H1 (cell line): Measurements from ENCODE around the gene ELOVL3. TPM values are rescaled to one million over a fixed set of nuclear protein-coding genes. Genes with fewer than 3 reads are reported as not detected.

Experiments
- CTCF ChIA-PET: fragments of 300-600 bp; sonication (Branson Sonifier 250); formaldehyde crosslinking; loops from one replicate; lab custom pipeline; 2021; ENCODE audit not compliant: partially characterized antibody; lab: Charles Lee
- POLR2A ChIA-PET: fragments of 300-600 bp; sonication (Branson Sonifier 250); formaldehyde crosslinking; loops from one replicate; lab custom pipeline; 2021; ENCODE audit warnings: inconsistent platforms; ENCODE audit not compliant: partially characterized antibody; lab: Charles Lee
- DNase-seq, 2 experiments: peaks; one replicate each; pipeline versions ENCODE4 v3.0.0 to v3.0.0-alpha.2; 2010 to 2022; ENCODE audit warnings: low spot score in 2 of 2, low read depth in 1 of 2, mixed read lengths in 1 of 2
- FAIRE-seq: peaks from 2 replicates; lab custom pipeline; 2011; peaks lifted over from hg19 to GRCh38; lab: Jason Lieb, UNC
- H2AFZ ChIP-seq: 2 replicates; pipeline ENCODE4 v1.8.1; 2012; ENCODE audit warnings: low read length, inconsistent platforms
- H2AK5ac ChIP-seq: 2 replicates; pipeline ENCODE4 v1.6.1; 2013; ENCODE audit warnings: low read depth, low read length
- H2BK120ac ChIP-seq: replicated peaks from 2 replicates; pipeline ENCODE3; 2013; ENCODE audit warnings: low read depth, low read length, inconsistent platforms
- H2BK12ac ChIP-seq: 2 replicates; pipeline ENCODE4 v1.6.1; 2013; ENCODE audit warnings: low read depth, low read length
- H2BK15ac ChIP-seq: 2 replicates; pipeline ENCODE4 v1.6.1; 2013; ENCODE audit warnings: low read length
- H2BK20ac ChIP-seq: 2 replicates; pipeline ENCODE4 v1.6.1; 2013; ENCODE audit warnings: low read length
- H2BK5ac ChIP-seq: 2 replicates; pipeline ENCODE4 v1.6.1; 2013; ENCODE audit warnings: low read depth, low read length
- H3K14ac ChIP-seq: 2 replicates; pipeline ENCODE4 v1.6.1; 2013; ENCODE audit warnings: inconsistent platforms; ENCODE audit not compliant: insufficient read length
- H3K18ac ChIP-seq: 2 replicates; pipeline ENCODE4 v1.6.1; 2013; ENCODE audit warnings: low read length; ENCODE audit errors: extremely low read depth
- H3K23ac ChIP-seq: 2 replicates; pipeline ENCODE4 v1.6.1; 2013; ENCODE audit warnings: inconsistent platforms; ENCODE audit not compliant: insufficient read length
- H3K23me2 ChIP-seq: 2 replicates; pipeline ENCODE4 v1.6.1; 2013; ENCODE audit warnings: low read depth, low read length
- H3K27ac ChIP-seq: 2 replicates; pipeline ENCODE4 v1.6.1; 2011; ENCODE audit warnings: low read depth, low read length, inconsistent platforms
- H3K27me3 ChIP-seq, 4 experiments: replicated peaks in 1 of 4; 1 replicate in 1 of 4; 2 replicates in 3 of 4; pipeline versions ENCODE4 v1.6.1 to v1.8.1; 2011 to 2013; ENCODE audit warnings: low read length in 3 of 4, mild to moderate bottlenecking in 3 of 4, inconsistent platforms in 2 of 4, mixed read lengths in 2 of 4, moderate library complexity in 1 of 4; ENCODE audit not compliant: control insufficient read depth in 3 of 4, insufficient read depth in 3 of 4; ENCODE audit errors: extremely low read depth in 1 of 4
- H3K36me3 ChIP-seq, 4 experiments: 2 replicates each; pipeline versions ENCODE4 v1.6.1 to v1.8.1; 2011 to 2013; ENCODE audit warnings: mild to moderate bottlenecking in 4 of 4, low read length in 3 of 4, moderate library complexity in 2 of 4, control low read depth in 1 of 4, inconsistent platforms in 1 of 4; ENCODE audit not compliant: insufficient read depth in 4 of 4, control insufficient read depth in 2 of 4
- H3K4ac ChIP-seq: replicated peaks from 2 replicates; pipeline ENCODE3; 2013; ENCODE audit warnings: low read length, low read depth, mixed read lengths, inconsistent platforms; ENCODE audit not compliant: insufficient read length
- H3K4me1 ChIP-seq, 4 experiments: replicated peaks in 1 of 4; 1 replicate in 1 of 4; 2 replicates in 3 of 4; pipeline versions ENCODE4 v1.6.1 to v1.8.1; 2011 to 2013; ENCODE audit warnings: low read length in 3 of 4, inconsistent platforms in 2 of 4, mixed read lengths in 1 of 4; ENCODE audit not compliant: insufficient read depth in 4 of 4, control insufficient read depth in 3 of 4
- H3K4me2 ChIP-seq, 2 experiments: 2 replicates each; pipeline versions ENCODE4 v1.6.1 to v1.8.1; 2011 to 2013; ENCODE audit warnings: low read depth in 2 of 2, low read length in 2 of 2, control low read depth in 1 of 2, inconsistent platforms in 1 of 2, mild to moderate bottlenecking in 1 of 2; ENCODE audit not compliant: insufficient read depth in 1 of 2
- H3K4me3 ChIP-seq, 4 experiments: fragments of 200-600, 300-600 bp in 1 of 4; sonication (generic), shearing (Covaris generic), sonication (Bioruptor Twin) in 1 of 4; 2 replicates each; pipeline versions ENCODE4 v1.5.1 to v1.8.1; 2011 to 2016; ENCODE audit warnings: low read length in 4 of 4, low read depth in 3 of 4, control low read depth in 2 of 4, inconsistent platforms in 2 of 4, mild to moderate bottlenecking in 2 of 4, mixed read lengths in 1 of 4, moderate library complexity in 1 of 4; ENCODE audit not compliant: insufficient read depth in 2 of 4; ENCODE audit errors: extremely low read depth in 1 of 4
- H3K56ac ChIP-seq: replicated peaks from 2 replicates; pipeline ENCODE3; 2013; ENCODE audit warnings: low read depth, mild to moderate bottlenecking, mixed read lengths, low read length, inconsistent platforms; ENCODE audit not compliant: insufficient read length
- H3K79me1 ChIP-seq: 2 replicates; pipeline ENCODE4 v1.6.1; 2013; ENCODE audit warnings: low read depth, low read length, control low read depth
- H3K79me2 ChIP-seq, 2 experiments: 2 replicates each; pipeline versions ENCODE4 v1.6.1 to v1.8.1; 2012 to 2013; ENCODE audit warnings: low read length in 2 of 2, mild to moderate bottlenecking in 2 of 2, inconsistent platforms in 1 of 2; ENCODE audit not compliant: insufficient read depth in 2 of 2, control insufficient read depth in 1 of 2
- H3K9ac ChIP-seq, 4 experiments: replicated peaks in 1 of 4; 1 replicate in 1 of 4; 2 replicates in 3 of 4; pipeline versions ENCODE4 v1.6.1 to v1.8.1; 2011 to 2013; ENCODE audit warnings: low read depth in 3 of 4, low read length in 3 of 4, control low read depth in 2 of 4, mild to moderate bottlenecking in 2 of 4, moderate library complexity in 2 of 4, inconsistent platforms in 1 of 4; ENCODE audit errors: extremely low read depth in 1 of 4
- H3K9me3 ChIP-seq, 2 experiments: 2 replicates each; pipeline versions ENCODE4 v1.6.1 to v1.8.1; 2012 to 2013; ENCODE audit warnings: mild to moderate bottlenecking in 2 of 2, moderate library complexity in 2 of 2, control low read depth in 1 of 2, inconsistent platforms in 1 of 2, low read depth in 1 of 2, low read length in 1 of 2, mixed read lengths in 1 of 2; ENCODE audit not compliant: insufficient read depth in 2 of 2
- H4K20me1 ChIP-seq, 2 experiments: replicated peaks in 1 of 2; 2 replicates each; pipeline versions ENCODE3 to v1.8.1; 2011 to 2013; ENCODE audit warnings: inconsistent platforms in 2 of 2, low read length in 2 of 2, mild to moderate bottlenecking in 1 of 2; ENCODE audit not compliant: insufficient read depth in 2 of 2, control insufficient read depth in 1 of 2
- H4K5ac ChIP-seq: 2 replicates; pipeline ENCODE4 v1.6.1; 2013; ENCODE audit warnings: low read length, low read depth, mixed read lengths, inconsistent platforms; ENCODE audit not compliant: insufficient read length
- H4K8ac ChIP-seq: 2 replicates; pipeline ENCODE4 v1.8.0; 2013; ENCODE audit warnings: mild to moderate bottlenecking, moderate library complexity, low read length, inconsistent platforms; ENCODE audit not compliant: insufficient read depth; ENCODE audit errors: extremely low read depth
- H4K91ac ChIP-seq: replicated peaks from 2 replicates; pipeline ENCODE3; 2013; ENCODE audit warnings: low read length, mixed read lengths, inconsistent platforms; ENCODE audit not compliant: insufficient read length
- CHD2 ChIP-seq: IDR thresholded peaks from 2 replicates; pipeline ENCODE4 v1.6.1; 2012; ENCODE audit warnings: low read length, improper control_type of control experiment
- E2F6 ChIP-seq: IDR thresholded peaks from 2 replicates; pipeline ENCODE4 v1.6.1; 2012; ENCODE audit warnings: inconsistent platforms
- SIN3A ChIP-seq, 2 experiments: IDR thresholded peaks in 1 of 2; conservative IDR thresholded peaks in 1 of 2; 2 replicates each; pipeline ENCODE4 v1.6.1; 2011 to 2012; ENCODE audit warnings: low read length in 2 of 2, improper control_type of control experiment in 1 of 2, low read depth in 1 of 2, mild to moderate bottlenecking in 1 of 2
- SP1 ChIP-seq: IDR thresholded peaks from 2 replicates; pipeline ENCODE4 v1.6.1; 2011; ENCODE audit warnings: low read depth, low read length
- TBP ChIP-seq: IDR thresholded peaks from 2 replicates; pipeline ENCODE4 v1.6.1; 2011; ENCODE audit warnings: low read depth, low read length, improper control_type of control experiment
- ZNF274 ChIP-seq: IDR thresholded peaks from 2 replicates; pipeline ENCODE4 v1.7.0; 2012; ENCODE audit warnings: low read length, borderline replicate concordance; ENCODE audit errors: extremely low read depth
- WGBS, 2 experiments: shearing (Covaris generic) in 1 of 2; methylation state at CpG; one replicate each; pipeline versions ENCODE4 v1.1.6 to v1.1.7; 2013 to 2015; ENCODE audit warnings: low lambda C conversion rate in 2 of 2, mixed read lengths in 2 of 2, inconsistent platforms in 1 of 2, low coverage in 1 of 2, missing lambda C conversion rate in 1 of 2; ENCODE audit not compliant: insufficient replicate concordance in 2 of 2, insufficient coverage in 1 of 2, insufficient read length in 1 of 2; ENCODE audit errors: extremely low coverage in 1 of 2, missing lambda C conversion rate in 1 of 2; 5-methylcytosine and 5-hydroxymethylcytosine counted together
- long read RNA-seq, 2 experiments: library from RNA in 1 of 2; library from capped mRNA in 1 of 2; stranded (forward); transcript quantifications; one replicate each; pipeline ENCODE4 v2.0.0, GENCODE V29; 2021; ENCODE audit warnings: inconsistent platforms in 1 of 2
- polyA minus RNA-seq, 3 experiments: library from RNA; depleted of rRNA, polyadenylated mRNA; stranded (reverse); fragments of >200 nt; gene quantifications; 1 replicate in 2 of 3; 2 replicates in 1 of 3; pipeline ENCODE4 v1.2.3, GENCODE V29; 2011
- polyA plus RNA-seq, 7 experiments: library from polyadenylated mRNA; depleted of rRNA in 3 of 7; stranded (reverse) in 5 of 7; unstranded in 2 of 7; fragments of >200 nt in 5 of 7; fragments of 200-250 nt in 2 of 7; gene quantifications; 1 replicate in 5 of 7; 2 replicates in 1 of 7; 4 replicates in 1 of 7; pipeline versions ENCODE4 v1.2.1 to v1.2.3, GENCODE V29; 2011 to 2013; ENCODE audit warnings: missing spikeins in 2 of 7, mixed read lengths in 2 of 7
- total RNA-seq: library from RNA; stranded (reverse); fragmentation: NEBNext Ultra II Directional; extraction: Animal tissue kit (Norgen Biotek cat#: 25700); gene quantifications from 2 replicates; pipeline ENCODE4 v1.2.1, GENCODE V29; 2021

Gene ELOVL3, protein sequence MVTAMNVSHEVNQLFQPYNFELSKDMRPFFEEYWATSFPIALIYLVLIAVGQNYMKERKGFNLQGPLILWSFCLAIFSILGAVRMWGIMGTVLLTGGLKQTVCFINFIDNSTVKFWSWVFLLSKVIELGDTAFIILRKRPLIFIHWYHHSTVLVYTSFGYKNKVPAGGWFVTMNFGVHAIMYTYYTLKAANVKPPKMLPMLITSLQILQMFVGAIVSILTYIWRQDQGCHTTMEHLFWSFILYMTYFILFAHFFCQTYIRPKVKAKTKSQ
- total RNA-seq (0.31 TPM in 1 of 2 replicates, not detected in the other), polyA plus RNA-seq (2011; rRNA removed) (0.19 and 0.27 TPM in 2 replicates), polyA minus RNA-seq (2011; rRNA and poly(A)+ RNA removed) (0.32 TPM in 1 of 2 replicates, not detected in the other)
- polyA plus RNA-seq (2011; cell fraction: cytosol; rRNA removed), result 0.30 TPM
- polyA plus RNA-seq (2011; cell fraction: nucleus; rRNA removed), result 0.13 TPM
- 0.13 to 0.27 TPM (median 0.19 TPM) in 3 of 4 replicates, not detected in the other for polyA plus RNA-seq (2012, experiment 1 of 2)
- polyA plus RNA-seq (2012, experiment 2 of 2), result not detected
- 0.22 TPM for polyA plus RNA-seq (2013, experiment 1 of 2)
- polyA plus RNA-seq (2013, experiment 2 of 2), result 0.22 TPM
- polyA minus RNA-seq (2011; cell fraction: cytosol; rRNA and poly(A)+ RNA removed), result not detected
- polyA minus RNA-seq (2011; cell fraction: nucleus; rRNA and poly(A)+ RNA removed), result 0.60 TPM
- long read RNA-seq, experiment 1, result 0 reads
- long read RNA-seq, experiment 2, result 0 reads

GRCh38 chr10:102225646-102226541 is at the start of gene ELOVL3:
ELOVL3 (plus strand) TSS chr10:102226299; CDS start chr10:102226549, 250 bp downstream.
- peaks cover 2 to 7% of the 10 kb centered on the region in 2 experiments for H4K20me1 ChIP-seq
- peaks cover 9% of the 10 kb centered on the region; the same call in 1 of the 2 replicates for H3K23me2 ChIP-seq
- H3K36me3 ChIP-seq, result no peaks in the 10 kb centered on the region
- no peak within 1 kb of the TSS for H2BK120ac ChIP-seq
- H2BK12ac ChIP-seq, result 0 out of 2 replicates have a peak within 1 kb of the TSS, but pooled peaks have one; percentile 50
- H3K4ac ChIP-seq, result no peak within 1 kb of the TSS
- H3K18ac ChIP-seq, result peak within 1 kb of the TSS; percentile 60
- H3K27me3 ChIP-seq, result peaks cover 28 to 55% (median 49%) of the 10 kb centered on the region in 4 experiments
- ChIA-PET POLR2A (interaction anchor here (1.1 kb wide), 1 partner anchor 179 kb away, joined by 3 read pairs; no protein-coding TSS in a partner anchor), CTCF (interaction anchor here (1.2 to 24.6 kb wide), 6 partner anchors 14 to 174 kb away, joined by 3 to 862 read pairs (median 47); partner anchors contain the start of gene NFKB2)
- no peak within 1 kb of the TSS for H3K56ac ChIP-seq
- no peak within 1 kb of the TSS for H3K9ac ChIP-seq
- peak within 1 kb of the TSS; percentile 98; the same call in 1 of the 2 replicates for H2BK15ac ChIP-seq
- no peak within 1 kb of the TSS for H4K5ac ChIP-seq
- peak within 1 kb of the TSS; percentile 93 for H2AFZ ChIP-seq
- DNase-seq (peak; percentile 91 to 92), FAIRE-seq (peak; percentile 95)
- H3K23ac ChIP-seq, result no peak within 1 kb of the TSS
- H3K4me1 ChIP-seq, result peaks cover 0 to 4% (median 0%) of the 10 kb centered on the region in 4 experiments; a peak in 3 of 7 replicates
- H3K79me1 ChIP-seq, result no peaks in the 10 kb centered on the region
- WGBS, 2 experiments, result 12% methylated on average over 35 of the region's 47 CpGs; no CpG with 5 or more reads in 1 of the 2 experiments
- H2AK5ac ChIP-seq, result no peak within 1 kb of the TSS
- peak within 1 kb of the TSS; percentile 17 to 50 (median 26); a peak in 5 of 8 replicates for H3K4me3 ChIP-seq
- H3K14ac ChIP-seq, result no peak within 1 kb of the TSS
- no peaks in the 10 kb centered on the region for H3K79me2 ChIP-seq
- H4K8ac ChIP-seq, result no peak within 1 kb of the TSS
- H3K9me3 ChIP-seq, result peaks cover 5% of the 10 kb centered on the region in 2 experiments; a peak in 2 of 4 replicates
- no peak within 1 kb of the TSS for H3K27ac ChIP-seq
- no peak within 1 kb of the TSS for H4K91ac ChIP-seq
- H2BK20ac ChIP-seq, result no peak within 1 kb of the TSS; the same call in 1 of the 2 replicates
- peak within 1 kb of the TSS; percentile 57 to 63 for H3K4me2 ChIP-seq
- no peak within 1 kb of the TSS for H2BK5ac ChIP-seq
- peak in 1 of 2 experiments; percentile 56; a peak in 1 of 4 replicates for TF ChIP-seq SIN3A (conservative IDR thresholded peaks at IDR 0.05 in 1 of 2, IDR thresholded peaks at IDR 0.05 in 1 of 2; ENCODE audit: low read depth in 1 of 2, low read length in 2 of 2)
- peak; percentile 61 for TF ChIP-seq CHD2
- TF ChIP-seq ZNF274, result no peak
- peak; percentile 69 for TF ChIP-seq TBP
- peak; percentile 100 for TF ChIP-seq E2F6
- TF ChIP-seq SP1, result peak; percentile 84
